Coronary artery (tissue), 2 donors: ENCODE measurements around the gene ZNF439.
"Not testable (repeated sequence)": the region's sequence is repeated elsewhere in the genome, so short reads cannot be mapped to it uniquely, and the experiment has no call there.

Experiments used
- DNase-seq: peaks from one replicate; pipeline ENCODE4 v3.0.0-alpha.2; 2017; ENCODE audit warnings: low spot score
- H3K27ac ChIP-seq, 2 donors: fragments of 200-600 bp; sonication (generic); one replicate each; pipeline ENCODE4 v1.5.1; 2016 to 2019
- H3K4me3 ChIP-seq: fragments of 200-600 bp; sonication (generic); 2 replicates; pipeline ENCODE4 v1.5.1; 2016; ENCODE audit warnings: mild to moderate bottlenecking, moderate library complexity
- CTCF ChIP-seq: fragments of 200-600 bp; sonication (generic); IDR thresholded peaks from one replicate; pipeline ENCODE4 v1.5.1; 2019; ENCODE audit warnings: antibody characterized with exemption

Gene ZNF439

GRCh38 chr19:11821474-11822109 lies 26.9 kb upstream of the ZNF439 start:
- Histone ChIP-seq H3K27ac (no peak overlapping the region), H3K4me3 (no peak overlapping the region)
- no peak for DNase-seq
- no peak for TF ChIP-seq CTCF

- H3K4me3 ChIP-seq, DNase-seq, H3K27ac ChIP-seq: not testable (repeated sequence)
Measured at GRCh38 chr19:11828957-11829876, 19.3 kb upstream of the ZNF439 start.

GRCh38 chr19:11832253-11832912 lies 16.1 kb upstream of the ZNF439 start:
- DNase-seq, result no peak
- TF ChIP-seq CTCF, result no peak
- Histone ChIP-seq H3K27ac (no peak overlapping the region), H3K4me3 (peak overlapping the region; percentile 22)

- peak overlapping the region; percentile 0 for H3K4me3 ChIP-seq
- no peak for TF ChIP-seq CTCF
- DNase-seq, result no peak
- H3K27ac ChIP-seq, result no peak overlapping the region
Measured at GRCh38 chr19:11833541-11833940, 15.0 kb upstream of the ZNF439 start.

GRCh38 chr19:11835626-11836066 lies 12.9 kb upstream of the ZNF439 start:
- not testable (repeated sequence) for H3K4me3 ChIP-seq, DNase-seq, H3K27ac ChIP-seq

GRCh38 chr19:11843722-11844121 lies 4.8 kb upstream of the ZNF439 start:
- Histone ChIP-seq H3K27ac (no peak overlapping the region), H3K4me3 (no peak overlapping the region)
- TF ChIP-seq CTCF, result no peak
- DNase-seq, result no peak

GRCh38 chr19:11847615-11848014 lies 911 bp upstream of the ZNF439 start:
- H3K27ac ChIP-seq, DNase-seq, H3K4me3 ChIP-seq: not testable (repeated sequence)

- TF ChIP-seq CTCF, result no peak
- H3K4me3 ChIP-seq, result peak overlapping the region; percentile 79
- H3K27ac ChIP-seq, result peak overlapping the region; percentile 60 to 82
- no peak for DNase-seq
Measured at GRCh38 chr19:11848200-11848593, 329 bp upstream of the ZNF439 start.

GRCh38 chr19:11850289-11850688 lies 1.8 kb downstream of the ZNF439 start:
- H3K27ac ChIP-seq, DNase-seq, H3K4me3 ChIP-seq: not testable (repeated sequence)
